Measurements from ENCODE around the gene GPX6. TPM values are rescaled to one million over a fixed set of nuclear protein-coding genes. Genes with fewer than 3 reads are reported as not detected.
A peak's percentile ranks its signal among the peaks of the same experiment; 100 is the strongest.

The GPX6 gene
- total and polyA plus RNA-seq, 10 of the 15 experiments (the other 5 are each of a cell fraction or from before 2014, with no cell fraction given) = not detected

- TF ChIP-seq KAT2A (conservative IDR thresholded peaks at IDR 0.05; ENCODE audit: control insufficient read depth, low read depth, low read length) (no peak), MTA2 (IDR thresholded peaks at IDR 0.05; ENCODE audit: low read depth) (no peak), SUZ12 (IDR thresholded peaks at IDR 0.05; ENCODE audit: unreplicated experiment) (no peak), CBFB (IDR thresholded peaks at IDR 0.05; ENCODE audit: low read depth) (no peak), CREB1 (IDR thresholded peaks at IDR 0.05; ENCODE audit: low read depth) (no peak), MEF2A (IDR thresholded peaks at IDR 0.05; ENCODE audit: insufficient read depth, low read depth, low read length) (no peak), CHD4 (IDR thresholded peaks at IDR 0.05) (no peak), WRNIP1 (IDR thresholded peaks at IDR 0.05; ENCODE audit: borderline replicate concordance, low read depth, low read length) (no peak), BACH1 (IDR thresholded peaks at IDR 0.05; ENCODE audit: borderline replicate concordance) (no peak), MYB (IDR thresholded peaks at IDR 0.05; ENCODE audit: borderline replicate concordance, low read depth, low read length) (no peak), HDAC6 (IDR thresholded peaks at IDR 0.05; ENCODE audit: unreplicated experiment) (no peak), ZNF24 (IDR thresholded peaks at IDR 0.05) (peak; percentile 98)
- TF ChIP-seq, protein P1, sequence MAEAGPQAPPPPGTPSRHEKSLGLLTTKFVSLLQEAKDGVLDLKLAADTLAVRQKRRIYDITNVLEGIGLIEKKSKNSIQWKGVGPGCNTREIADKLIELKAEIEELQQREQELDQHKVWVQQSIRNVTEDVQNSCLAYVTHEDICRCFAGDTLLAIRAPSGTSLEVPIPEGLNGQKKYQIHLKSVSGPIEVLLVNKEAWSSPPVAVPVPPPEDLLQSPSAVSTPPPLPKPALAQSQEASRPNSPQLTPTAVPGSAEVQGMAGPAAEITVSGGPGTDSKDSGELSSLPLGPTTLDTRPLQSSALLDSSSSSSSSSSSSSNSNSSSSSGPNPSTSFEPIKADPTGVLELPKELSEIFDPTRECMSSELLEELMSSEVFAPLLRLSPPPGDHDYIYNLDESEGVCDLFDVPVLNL (IDR thresholded peaks at IDR 0.05; ENCODE audit: low read depth, low read length) = no peak
- TF ChIP-seq, protein P2, sequence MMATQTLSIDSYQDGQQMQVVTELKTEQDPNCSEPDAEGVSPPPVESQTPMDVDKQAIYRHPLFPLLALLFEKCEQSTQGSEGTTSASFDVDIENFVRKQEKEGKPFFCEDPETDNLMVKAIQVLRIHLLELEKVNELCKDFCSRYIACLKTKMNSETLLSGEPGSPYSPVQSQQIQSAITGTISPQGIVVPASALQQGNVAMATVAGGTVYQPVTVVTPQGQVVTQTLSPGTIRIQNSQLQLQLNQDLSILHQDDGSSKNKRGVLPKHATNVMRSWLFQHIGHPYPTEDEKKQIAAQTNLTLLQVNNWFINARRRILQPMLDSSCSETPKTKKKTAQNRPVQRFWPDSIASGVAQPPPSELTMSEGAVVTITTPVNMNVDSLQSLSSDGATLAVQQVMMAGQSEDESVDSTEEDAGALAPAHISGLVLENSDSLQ (IDR thresholded peaks at IDR 0.05) = no peak
- TF ChIP-seq, protein P3, sequence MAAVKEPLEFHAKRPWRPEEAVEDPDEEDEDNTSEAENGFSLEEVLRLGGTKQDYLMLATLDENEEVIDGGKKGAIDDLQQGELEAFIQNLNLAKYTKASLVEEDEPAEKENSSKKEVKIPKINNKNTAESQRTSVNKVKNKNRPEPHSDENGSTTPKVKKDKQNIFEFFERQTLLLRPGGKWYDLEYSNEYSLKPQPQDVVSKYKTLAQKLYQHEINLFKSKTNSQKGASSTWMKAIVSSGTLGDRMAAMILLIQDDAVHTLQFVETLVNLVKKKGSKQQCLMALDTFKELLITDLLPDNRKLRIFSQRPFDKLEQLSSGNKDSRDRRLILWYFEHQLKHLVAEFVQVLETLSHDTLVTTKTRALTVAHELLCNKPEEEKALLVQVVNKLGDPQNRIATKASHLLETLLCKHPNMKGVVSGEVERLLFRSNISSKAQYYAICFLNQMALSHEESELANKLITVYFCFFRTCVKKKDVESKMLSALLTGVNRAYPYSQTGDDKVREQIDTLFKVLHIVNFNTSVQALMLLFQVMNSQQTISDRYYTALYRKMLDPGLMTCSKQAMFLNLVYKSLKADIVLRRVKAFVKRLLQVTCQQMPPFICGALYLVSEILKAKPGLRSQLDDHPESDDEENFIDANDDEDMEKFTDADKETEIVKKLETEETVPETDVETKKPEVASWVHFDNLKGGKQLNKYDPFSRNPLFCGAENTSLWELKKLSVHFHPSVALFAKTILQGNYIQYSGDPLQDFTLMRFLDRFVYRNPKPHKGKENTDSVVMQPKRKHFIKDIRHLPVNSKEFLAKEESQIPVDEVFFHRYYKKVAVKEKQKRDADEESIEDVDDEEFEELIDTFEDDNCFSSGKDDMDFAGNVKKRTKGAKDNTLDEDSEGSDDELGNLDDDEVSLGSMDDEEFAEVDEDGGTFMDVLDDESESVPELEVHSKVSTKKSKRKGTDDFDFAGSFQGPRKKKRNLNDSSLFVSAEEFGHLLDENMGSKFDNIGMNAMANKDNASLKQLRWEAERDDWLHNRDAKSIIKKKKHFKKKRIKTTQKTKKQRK (IDR thresholded peaks at IDR 0.05; ENCODE audit: low read depth, low read length) = no peak
Observed at GRCh38 chr6:28474441-28475219, 41.0 kb downstream of the GPX6 start (continued).

Data from GM12878 (cell line).